ENCODE data around the gene EID1. TPM values are rescaled to one million over a fixed set of nuclear protein-coding genes. Genes with fewer than 3 reads are reported as not detected.

Gene EID1
- total RNA-seq, 1 experiment from 2014 or later: 102 TPM

DNA sequence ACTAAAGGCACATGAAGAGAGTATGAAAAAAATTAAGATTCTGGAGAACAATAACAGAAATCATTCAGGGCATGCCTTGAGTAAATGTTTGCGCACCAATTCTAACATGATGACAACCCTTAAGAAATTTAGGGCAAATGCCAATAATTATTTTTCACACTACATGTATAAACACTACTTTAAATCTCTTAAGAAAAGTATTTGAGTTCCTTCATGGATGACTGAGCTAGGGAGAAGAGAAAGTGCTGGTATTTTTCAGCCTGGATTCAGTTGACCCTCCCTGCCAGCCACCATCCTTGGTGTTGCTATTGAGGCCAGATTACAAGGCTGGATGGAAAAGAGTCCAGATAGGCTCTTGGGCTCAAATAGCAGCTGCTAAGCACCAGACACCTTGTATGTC is 8.0 kb upstream of the EID1 start:
- ChIA-PET POLR2A (no interaction called here), CTCF (interaction anchor here (0.7 kb wide), 1 partner anchor 21 kb away, joined by 3 read pairs; no protein-coding TSS in a partner anchor)
- TF ChIP-seq REST (IDR thresholded peaks at IDR 0.05; ENCODE audit: insufficient read depth in 1 of 2, low read depth in 2 of 2, low read length in 1 of 2): no peak
- no peak for TF ChIP-seq SIN3A (IDR thresholded peaks at IDR 0.05; ENCODE audit: borderline replicate concordance, insufficient read depth, low read depth, low read length)
- no peak for TF ChIP-seq TCF7L2 (IDR thresholded peaks at IDR 0.05; ENCODE audit: low read depth, low read length)
- TF ChIP-seq CTCF (IDR thresholded peaks at IDR 0.05): no peak
- TF ChIP-seq POLR2AphosphoS5 (IDR thresholded peaks at IDR 0.05; ENCODE audit: low read depth, low read length): no peak
- BruUV-seq (replicated peaks): no TSS peak
- H3K36me3 ChIP-seq (ENCODE audit: control insufficient read depth, insufficient read depth, low read length): no peaks in the 10 kb centered on the region; the same call in 1 of the 2 replicates
- ATAC-seq (no peak), DNase-seq (ENCODE audit: low read depth, low spot score) (no peak)
- intact Hi-C loops (cut with micrococcal nuclease; ENCODE audit: unreplicated experiment) (no loop called here), in situ Hi-C loops (cut with HindIII; ENCODE audit: low pct_unique_long_range_greater_than_20kb, low sequenced_read_pairs) (no loop called here)
- no peak overlapping the region for H3K27ac ChIP-seq (ENCODE audit: low read length)
- H3K4me3 ChIP-seq (ENCODE audit: low read depth in 2 of 2, low read length in 2 of 2): no peak overlapping the region
- no peaks in the 10 kb centered on the region for H3K9me3 ChIP-seq (ENCODE audit: control insufficient read depth, insufficient read depth, low read depth, low read length)
- peaks cover 11% of the 10 kb centered on the region for H3K27me3 ChIP-seq (ENCODE audit: control insufficient read depth, insufficient read depth, low read length)
- no peaks in the 10 kb centered on the region for H3K4me1 ChIP-seq (ENCODE audit: control insufficient read depth, insufficient read depth, low read length)

DNA sequence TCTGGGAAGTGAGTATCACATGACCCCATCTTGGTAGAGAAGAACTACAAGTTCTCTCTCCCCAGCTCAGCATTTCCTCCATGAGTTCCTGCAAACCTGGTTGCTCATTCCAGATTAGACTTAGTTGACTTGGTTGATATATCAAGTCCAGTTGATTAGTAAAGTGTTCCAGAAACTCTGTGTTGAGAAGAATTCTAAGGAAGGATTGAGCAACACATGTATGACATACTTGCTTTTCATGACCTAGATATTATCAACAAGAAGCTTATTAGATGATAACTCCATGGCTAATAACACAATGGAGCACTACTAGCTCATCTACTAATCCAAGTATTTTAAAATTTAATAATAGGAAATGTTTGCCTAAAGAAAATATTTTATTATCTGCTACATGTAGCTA is 6.4 kb upstream of the EID1 start:
- Histone ChIP-seq H3K36me3 (ENCODE audit: control insufficient read depth, insufficient read depth, low read length) (no peaks in the 10 kb centered on the region; the same call in 1 of the 2 replicates), H3K27me3 (ENCODE audit: control insufficient read depth, insufficient read depth, low read length) (peaks cover 11% of the 10 kb centered on the region), H3K4me3 (ENCODE audit: low read depth in 2 of 2, low read length in 2 of 2) (no peak overlapping the region), H3K27ac (ENCODE audit: low read length) (no peak overlapping the region), H3K9me3 (ENCODE audit: control insufficient read depth, insufficient read depth, low read depth, low read length) (no peaks in the 10 kb centered on the region), H3K4me1 (ENCODE audit: control insufficient read depth, insufficient read depth, low read length) (no peaks in the 10 kb centered on the region)
- CTCF ChIA-PET: no interaction called here
- POLR2A ChIA-PET: no interaction called here
- no peak for TF ChIP-seq POLR2AphosphoS5 (IDR thresholded peaks at IDR 0.05; ENCODE audit: low read depth, low read length)
- no peak for TF ChIP-seq SIN3A (IDR thresholded peaks at IDR 0.05; ENCODE audit: borderline replicate concordance, insufficient read depth, low read depth, low read length)
- TF ChIP-seq TCF7L2 (IDR thresholded peaks at IDR 0.05; ENCODE audit: low read depth, low read length): no peak
- no peak for TF ChIP-seq CTCF (IDR thresholded peaks at IDR 0.05)
- intact Hi-C loops (cut with micrococcal nuclease; ENCODE audit: unreplicated experiment): no loop called here
- DNase-seq (ENCODE audit: low read depth, low spot score) (no peak), ATAC-seq (no peak)
- in situ Hi-C loops (cut with HindIII; ENCODE audit: low pct_unique_long_range_greater_than_20kb, low sequenced_read_pairs): no loop called here
- no TSS peak for BruUV-seq (replicated peaks)
